HCT116 (cell line): ENCODE results near the gene MME.

Experiments
- EZH2 ChIP-seq: fragments of 200-600 bp; sonication (generic); IDR thresholded peaks from 2 replicates; pipeline ENCODE4 v1.6.1; 2017; ENCODE audit warnings: antibody characterized with exemption, mixed run types
- POLR2A ChIP-seq: IDR thresholded peaks from 2 replicates; pipeline ENCODE4 v1.7.0; 2011; ENCODE audit warnings: borderline replicate concordance; ENCODE audit not compliant: insufficient read depth, insufficient read length; ENCODE audit errors: extremely low read depth
- POLR2AphosphoS5 ChIP-seq: IDR thresholded peaks from 2 replicates; pipeline ENCODE4 v1.6.1; 2011; ENCODE audit warnings: mild to moderate bottlenecking, low read depth, low read length, moderate library complexity
- SIN3A ChIP-seq: IDR thresholded peaks from 2 replicates; pipeline ENCODE4 v1.6.1; 2012; ENCODE audit warnings: low read depth
- TCF7L2 ChIP-seq: IDR thresholded peaks from 2 replicates; pipeline ENCODE4 v1.7.0; 2011; ENCODE audit warnings: borderline replicate concordance, inconsistent platforms; ENCODE audit not compliant: insufficient read depth, insufficient read length; ENCODE audit errors: extremely low read depth
- ZNF274 ChIP-seq: fragments of 200-500 bp; sonication (Bioruptor generic); IDR thresholded peaks from 2 replicates; pipeline ENCODE4 v1.6.1; 2014; ENCODE audit warnings: mild to moderate bottlenecking, low read depth, low read length, inconsistent platforms
- TF ChIP-seq, protein P1 (sequence below), 3 experiments: fragments of 200-600 bp in 1 of 3; sonication (generic) in 1 of 3; IDR thresholded peaks in 2 of 3; conservative IDR thresholded peaks in 1 of 3; 2 replicates each; pipeline ENCODE4 v1.5.1; 2012 to 2017; ENCODE audit warnings: low read depth in 2 of 3, low read length in 2 of 3, antibody characterized with exemption in 1 of 3, borderline replicate concordance in 1 of 3, control low read depth in 1 of 3, mild to moderate bottlenecking in 1 of 3, mixed read lengths in 1 of 3, mixed run types in 1 of 3, moderate library complexity in 1 of 3; ENCODE audit not compliant: insufficient read depth in 1 of 3
- TF ChIP-seq, protein P2 (sequence below): IDR thresholded peaks from 2 replicates; pipeline ENCODE4 v1.6.1; 2012; ENCODE audit warnings: low read depth
- TF ChIP-seq, protein P3 (sequence below): IDR thresholded peaks from 2 replicates; pipeline ENCODE4 v1.6.1; 2011; ENCODE audit warnings: mild to moderate bottlenecking, low read length, moderate library complexity; ENCODE audit not compliant: insufficient replicate concordance; ENCODE audit errors: extremely low read depth

DNA sequence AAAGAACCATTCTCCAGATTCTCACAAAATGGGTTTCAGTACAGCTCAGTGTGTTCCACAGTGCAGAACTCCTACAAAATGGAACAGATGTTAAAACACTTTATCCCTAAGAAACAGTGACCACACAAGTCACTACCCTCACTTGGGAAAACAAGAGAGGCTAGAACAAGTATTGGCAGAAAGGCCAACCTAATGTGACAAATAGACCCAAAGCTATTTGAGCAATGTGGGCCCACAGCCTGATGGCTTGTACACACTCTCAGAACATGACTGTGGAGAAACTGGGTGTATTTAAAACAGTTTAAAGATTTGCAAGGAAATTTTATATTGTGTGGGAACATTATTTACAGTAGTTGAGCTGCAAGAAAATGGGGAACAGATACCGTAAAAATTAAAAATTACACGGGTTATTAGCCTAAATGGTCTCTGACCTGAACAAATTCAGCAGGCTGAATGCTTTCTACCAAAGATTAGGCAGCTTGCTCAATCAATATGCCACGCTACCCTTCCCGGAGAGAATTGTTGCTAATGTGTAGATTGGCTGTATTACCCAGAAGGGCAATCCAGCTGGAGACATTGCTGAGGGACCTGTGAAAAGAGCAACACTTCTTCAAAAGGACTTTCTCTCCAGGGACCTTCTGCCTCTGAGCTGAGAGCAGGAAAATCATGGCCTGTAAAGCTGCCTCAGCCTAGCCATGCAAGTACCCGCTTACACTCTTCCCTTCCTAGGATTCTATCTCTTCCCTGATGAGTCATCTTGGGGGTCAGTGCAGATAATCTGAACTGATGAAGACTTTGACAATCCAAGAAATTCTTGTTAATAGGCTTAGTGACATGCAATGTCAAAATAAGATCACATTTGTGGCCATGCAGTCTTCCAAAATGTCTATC, 116.3 kb downstream of the MME start:
- no peak for TF ChIP-seq ZNF274
- TF ChIP-seq, protein P1, sequence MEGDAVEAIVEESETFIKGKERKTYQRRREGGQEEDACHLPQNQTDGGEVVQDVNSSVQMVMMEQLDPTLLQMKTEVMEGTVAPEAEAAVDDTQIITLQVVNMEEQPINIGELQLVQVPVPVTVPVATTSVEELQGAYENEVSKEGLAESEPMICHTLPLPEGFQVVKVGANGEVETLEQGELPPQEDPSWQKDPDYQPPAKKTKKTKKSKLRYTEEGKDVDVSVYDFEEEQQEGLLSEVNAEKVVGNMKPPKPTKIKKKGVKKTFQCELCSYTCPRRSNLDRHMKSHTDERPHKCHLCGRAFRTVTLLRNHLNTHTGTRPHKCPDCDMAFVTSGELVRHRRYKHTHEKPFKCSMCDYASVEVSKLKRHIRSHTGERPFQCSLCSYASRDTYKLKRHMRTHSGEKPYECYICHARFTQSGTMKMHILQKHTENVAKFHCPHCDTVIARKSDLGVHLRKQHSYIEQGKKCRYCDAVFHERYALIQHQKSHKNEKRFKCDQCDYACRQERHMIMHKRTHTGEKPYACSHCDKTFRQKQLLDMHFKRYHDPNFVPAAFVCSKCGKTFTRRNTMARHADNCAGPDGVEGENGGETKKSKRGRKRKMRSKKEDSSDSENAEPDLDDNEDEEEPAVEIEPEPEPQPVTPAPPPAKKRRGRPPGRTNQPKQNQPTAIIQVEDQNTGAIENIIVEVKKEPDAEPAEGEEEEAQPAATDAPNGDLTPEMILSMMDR (IDR thresholded peaks at IDR 0.05 in 2 of 3, conservative IDR thresholded peaks at IDR 0.05 in 1 of 3; ENCODE audit: borderline replicate concordance in 1 of 3, insufficient read depth in 1 of 3, low read depth in 2 of 3, low read length in 2 of 3): no peak
- TF ChIP-seq, protein P2, sequence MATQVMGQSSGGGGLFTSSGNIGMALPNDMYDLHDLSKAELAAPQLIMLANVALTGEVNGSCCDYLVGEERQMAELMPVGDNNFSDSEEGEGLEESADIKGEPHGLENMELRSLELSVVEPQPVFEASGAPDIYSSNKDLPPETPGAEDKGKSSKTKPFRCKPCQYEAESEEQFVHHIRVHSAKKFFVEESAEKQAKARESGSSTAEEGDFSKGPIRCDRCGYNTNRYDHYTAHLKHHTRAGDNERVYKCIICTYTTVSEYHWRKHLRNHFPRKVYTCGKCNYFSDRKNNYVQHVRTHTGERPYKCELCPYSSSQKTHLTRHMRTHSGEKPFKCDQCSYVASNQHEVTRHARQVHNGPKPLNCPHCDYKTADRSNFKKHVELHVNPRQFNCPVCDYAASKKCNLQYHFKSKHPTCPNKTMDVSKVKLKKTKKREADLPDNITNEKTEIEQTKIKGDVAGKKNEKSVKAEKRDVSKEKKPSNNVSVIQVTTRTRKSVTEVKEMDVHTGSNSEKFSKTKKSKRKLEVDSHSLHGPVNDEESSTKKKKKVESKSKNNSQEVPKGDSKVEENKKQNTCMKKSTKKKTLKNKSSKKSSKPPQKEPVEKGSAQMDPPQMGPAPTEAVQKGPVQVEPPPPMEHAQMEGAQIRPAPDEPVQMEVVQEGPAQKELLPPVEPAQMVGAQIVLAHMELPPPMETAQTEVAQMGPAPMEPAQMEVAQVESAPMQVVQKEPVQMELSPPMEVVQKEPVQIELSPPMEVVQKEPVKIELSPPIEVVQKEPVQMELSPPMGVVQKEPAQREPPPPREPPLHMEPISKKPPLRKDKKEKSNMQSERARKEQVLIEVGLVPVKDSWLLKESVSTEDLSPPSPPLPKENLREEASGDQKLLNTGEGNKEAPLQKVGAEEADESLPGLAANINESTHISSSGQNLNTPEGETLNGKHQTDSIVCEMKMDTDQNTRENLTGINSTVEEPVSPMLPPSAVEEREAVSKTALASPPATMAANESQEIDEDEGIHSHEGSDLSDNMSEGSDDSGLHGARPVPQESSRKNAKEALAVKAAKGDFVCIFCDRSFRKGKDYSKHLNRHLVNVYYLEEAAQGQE: no peak
- TF ChIP-seq, protein P3, sequence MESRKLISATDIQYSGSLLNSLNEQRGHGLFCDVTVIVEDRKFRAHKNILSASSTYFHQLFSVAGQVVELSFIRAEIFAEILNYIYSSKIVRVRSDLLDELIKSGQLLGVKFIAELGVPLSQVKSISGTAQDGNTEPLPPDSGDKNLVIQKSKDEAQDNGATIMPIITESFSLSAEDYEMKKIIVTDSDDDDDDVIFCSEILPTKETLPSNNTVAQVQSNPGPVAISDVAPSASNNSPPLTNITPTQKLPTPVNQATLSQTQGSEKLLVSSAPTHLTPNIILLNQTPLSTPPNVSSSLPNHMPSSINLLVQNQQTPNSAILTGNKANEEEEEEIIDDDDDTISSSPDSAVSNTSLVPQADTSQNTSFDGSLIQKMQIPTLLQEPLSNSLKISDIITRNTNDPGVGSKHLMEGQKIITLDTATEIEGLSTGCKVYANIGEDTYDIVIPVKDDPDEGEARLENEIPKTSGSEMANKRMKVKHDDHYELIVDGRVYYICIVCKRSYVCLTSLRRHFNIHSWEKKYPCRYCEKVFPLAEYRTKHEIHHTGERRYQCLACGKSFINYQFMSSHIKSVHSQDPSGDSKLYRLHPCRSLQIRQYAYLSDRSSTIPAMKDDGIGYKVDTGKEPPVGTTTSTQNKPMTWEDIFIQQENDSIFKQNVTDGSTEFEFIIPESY: no peak
- no peak for TF ChIP-seq POLR2A
- no peak for TF ChIP-seq EZH2
- TF ChIP-seq SIN3A: no peak
- no peak for TF ChIP-seq TCF7L2
- no peak for TF ChIP-seq POLR2AphosphoS5
